Effector memory CD4-positive, alpha-beta T cell (primary cell): Measurements from ENCODE around the gene ZMYM3.
"Not testable (repeated sequence)": the region's sequence is repeated elsewhere in the genome, so short reads cannot be mapped to it uniquely, and the experiment has no call there.

Experiments used
- DNase-seq, 3 donors: peaks; one replicate each; pipeline ENCODE4 v3.0.0-alpha.2; 2020
- H3K27ac ChIP-seq: 2 replicates; pipeline ENCODE4 v1.7.0; 2013; ENCODE audit warnings: mild to moderate bottlenecking, low read length, moderate library complexity; ENCODE audit not compliant: insufficient read depth, poor library complexity, severe bottlenecking
- H3K27me3 ChIP-seq: replicated peaks from 2 replicates; pipeline ENCODE4 v1.7.0; 2013; ENCODE audit warnings: mild to moderate bottlenecking, low read length; ENCODE audit not compliant: insufficient read depth, control insufficient read depth, poor library complexity, severe bottlenecking
- H3K36me3 ChIP-seq: 2 replicates; pipeline ENCODE4 v1.7.0; 2013; ENCODE audit warnings: mild to moderate bottlenecking, low read length, moderate library complexity; ENCODE audit not compliant: control insufficient read depth, insufficient read depth
- H3K4me1 ChIP-seq: 2 replicates; pipeline ENCODE4 v1.7.0; 2013; ENCODE audit warnings: low read length, mild to moderate bottlenecking; ENCODE audit not compliant: control insufficient read depth, insufficient read depth, poor library complexity, severe bottlenecking
- H3K4me3 ChIP-seq: 2 replicates; pipeline ENCODE4 v1.7.0; 2013; ENCODE audit warnings: low read length, low read depth, mild to moderate bottlenecking; ENCODE audit not compliant: insufficient read depth, poor library complexity, severe bottlenecking
- H3K9me3 ChIP-seq: 2 replicates; pipeline ENCODE4 v1.7.0; 2013; ENCODE audit warnings: mild to moderate bottlenecking, low read length, moderate library complexity; ENCODE audit not compliant: control insufficient read depth
- total RNA-seq, 3 donors: gene quantifications; one replicate each; lab custom pipeline; 2026; lab: John Stamatoyannopoulos, UW

Gene ZMYM3
- total RNA-seq: 22.9 to 39.7 (median 32.7) reads per million in 3 donors

- Histone ChIP-seq H3K36me3 (no peaks in the 10 kb centered on the region), H3K27ac (peak within 1 kb of the TSS; percentile 75), H3K27me3 (no peaks in the 10 kb centered on the region), H3K9me3 (no peaks in the 10 kb centered on the region), H3K4me1 (peaks cover 12% of the 10 kb centered on the region), H3K4me3 (peak within 1 kb of the TSS; percentile 91)
- DNase-seq: peak; percentile 65 to 69 (median 66)
Observed at GRCh38 chrX:71254092-71254963, at the start of gene ZMYM3. Gene ZMYM3 (minus strand): TSS chrX:71254140. CDS start chrX:71253255, 885 bp downstream.

DNA sequence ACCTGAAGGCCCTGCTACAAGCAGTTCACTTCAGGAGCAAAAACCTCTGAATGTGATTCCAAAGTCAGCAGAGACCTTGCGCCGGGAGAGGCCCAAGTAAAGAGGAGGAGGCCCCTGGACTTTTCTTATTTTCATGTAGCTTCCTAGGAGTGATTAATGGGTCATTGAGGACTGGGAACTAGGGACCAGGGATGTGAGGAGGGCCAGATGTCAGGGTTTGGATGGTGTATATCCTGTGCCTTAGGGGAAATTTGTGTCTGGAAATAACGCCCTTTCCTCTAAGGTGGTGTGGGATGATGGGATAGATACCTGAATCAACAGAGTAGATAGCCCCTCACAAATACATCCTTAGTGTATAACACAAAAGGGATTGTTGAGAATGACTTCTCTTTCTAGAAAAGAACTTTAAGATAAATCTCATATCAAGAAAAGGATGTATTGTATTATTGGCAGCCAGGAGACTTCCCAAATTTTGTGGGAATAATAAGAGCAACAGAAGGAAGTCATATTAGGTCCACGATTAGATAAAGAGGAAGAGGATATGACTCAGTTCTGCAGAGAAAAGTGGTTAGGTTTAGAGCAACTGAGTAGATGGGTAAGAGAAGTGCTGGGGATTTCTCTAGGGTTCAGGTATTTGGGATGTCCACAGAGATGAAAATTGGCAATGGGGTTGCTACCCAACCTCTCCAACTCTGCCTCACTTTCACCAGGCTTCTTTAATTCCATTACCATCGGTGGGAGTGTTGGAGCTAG, 48.7 kb upstream of the ZMYM3 start:
- Histone ChIP-seq H3K4me1 (no peaks in the 10 kb centered on the region), H3K9me3 (no peaks in the 10 kb centered on the region), H3K27me3 (no peaks in the 10 kb centered on the region), H3K4me3 (no peak overlapping the region), H3K36me3 (peaks cover 13% of the 10 kb centered on the region), H3K27ac (no peak overlapping the region)
- DNase-seq: no peak

DNA sequence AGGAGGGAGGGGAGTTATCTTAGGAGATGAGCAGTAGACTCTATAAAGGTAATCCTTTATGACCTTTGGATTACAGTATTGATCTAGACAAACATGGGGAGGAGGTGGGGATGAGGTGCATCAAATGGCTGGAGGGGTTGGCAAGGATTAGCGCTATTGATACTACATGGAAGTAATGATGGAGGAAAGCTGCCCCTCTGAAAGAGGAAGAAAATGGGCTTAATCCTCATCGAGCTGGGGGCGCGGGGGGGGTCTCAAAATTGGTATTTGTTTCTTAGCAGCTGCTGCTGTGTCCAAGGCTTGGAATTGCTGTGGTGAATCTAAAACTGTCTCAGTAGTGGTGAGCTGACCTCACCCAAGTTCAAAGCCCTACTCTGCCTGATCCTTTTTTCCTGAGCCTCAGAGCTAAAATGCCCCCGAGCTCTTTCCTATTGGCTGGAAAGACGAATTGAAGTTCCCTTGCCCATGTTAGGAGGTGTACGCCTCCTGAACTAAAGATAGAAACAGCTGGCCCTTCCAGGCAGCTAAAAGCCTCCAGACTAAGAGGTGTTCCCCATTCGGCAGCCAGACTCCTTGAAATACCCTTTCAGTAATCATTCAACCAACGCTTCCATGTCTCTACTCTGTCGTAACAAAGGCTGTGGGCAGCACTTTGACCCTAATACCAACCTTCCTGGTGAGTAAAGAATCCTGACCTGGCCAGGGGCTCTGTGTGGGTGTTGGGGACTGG, 47.4 kb upstream of the ZMYM3 start, which contains the start of gene ITGB1BP2:
Gene ITGB1BP2 (plus strand): TSS at position 556 of the 730 bp plus-strand sequence. CDS start 57 bp downstream, at position 613.
- no peak for DNase-seq
- Histone ChIP-seq H3K36me3 (peaks cover 21% of the 10 kb centered on the region), H3K9me3 (no peaks in the 10 kb centered on the region), H3K4me1 (no peaks in the 10 kb centered on the region), H3K27me3 (no peaks in the 10 kb centered on the region), H3K4me3 (no peak within 1 kb of the TSS), H3K27ac (no peak within 1 kb of the TSS)

GRCh38 chrX:71300495-71300894, 46.6 kb upstream of the ZMYM3 start:
- H3K36me3 ChIP-seq: peaks cover 24% of the 10 kb centered on the region
- H3K4me1 ChIP-seq, H3K4me3 ChIP-seq, DNase-seq, H3K27ac ChIP-seq, H3K27me3 ChIP-seq, H3K9me3 ChIP-seq: not testable (repeated sequence)

- not testable (repeated sequence) for H3K4me3 ChIP-seq, H3K9me3 ChIP-seq, H3K27ac ChIP-seq, H3K4me1 ChIP-seq, H3K27me3 ChIP-seq, DNase-seq
- H3K36me3 ChIP-seq: peaks cover 24% of the 10 kb centered on the region
Observed at GRCh38 chrX:71300064-71300463, 46.1 kb upstream of the ZMYM3 start.

- Histone ChIP-seq H3K9me3 (no peaks in the 10 kb centered on the region), H3K4me3 (no peak overlapping the region), H3K27me3 (no peaks in the 10 kb centered on the region), H3K4me1 (no peaks in the 10 kb centered on the region), H3K27ac (no peak overlapping the region), H3K36me3 (peaks cover 25% of the 10 kb centered on the region)
- DNase-seq: no peak
Observed at GRCh38 chrX:71298119-71298518, 44.2 kb upstream of the ZMYM3 start.

- Histone ChIP-seq H3K4me3 (no peak overlapping the region), H3K9me3 (no peaks in the 10 kb centered on the region), H3K4me1 (no peaks in the 10 kb centered on the region), H3K27ac (no peak overlapping the region), H3K36me3 (peaks cover 32% of the 10 kb centered on the region), H3K27me3 (no peaks in the 10 kb centered on the region)
- no peak for DNase-seq
Observed at GRCh38 chrX:71296806-71297205, 42.9 kb upstream of the ZMYM3 start.

GRCh38 chrX:71292669-71293365, 38.9 kb upstream of the ZMYM3 start:
- Histone ChIP-seq H3K4me1 (no peaks in the 10 kb centered on the region), H3K36me3 (peaks cover 28% of the 10 kb centered on the region), H3K9me3 (no peaks in the 10 kb centered on the region), H3K27me3 (no peaks in the 10 kb centered on the region), H3K4me3 (no peak overlapping the region), H3K27ac (no peak overlapping the region)
- DNase-seq: no peak

DNA sequence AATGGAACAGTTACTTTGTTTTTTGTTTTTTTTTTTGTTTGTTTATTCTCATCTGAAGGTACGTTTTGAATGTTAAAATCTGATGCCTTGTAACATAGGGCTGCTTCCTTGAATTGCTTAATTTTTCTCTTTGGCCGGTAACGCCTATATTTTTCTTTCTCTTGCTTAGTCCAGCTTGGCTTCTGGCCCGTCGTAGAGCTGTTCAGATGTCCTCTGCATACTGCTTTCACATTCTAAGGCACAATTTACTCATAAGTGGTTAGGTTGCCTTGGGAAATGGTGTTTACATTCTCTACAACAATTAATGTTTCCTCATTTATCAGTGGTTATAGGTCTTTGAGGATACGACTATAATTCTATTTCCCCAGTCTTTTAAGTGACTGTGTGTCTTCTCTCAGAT, 37.4 kb upstream of the ZMYM3 start:
- Histone ChIP-seq H3K4me3 (no peak overlapping the region), H3K27ac (no peak overlapping the region)

More for the DNA sequence above, 37.4 kb upstream of the ZMYM3 start:
- Histone ChIP-seq H3K27me3 (no peaks in the 10 kb centered on the region), H3K36me3 (peaks cover 20% of the 10 kb centered on the region), H3K4me1 (peaks cover 2% of the 10 kb centered on the region), H3K9me3 (no peaks in the 10 kb centered on the region)
- DNase-seq: no peak
